GM19238 (cell line): Measurements from ENCODE around the gene MTTP.

ENCODE experiments used
- DNase-seq: peaks from one replicate; pipeline ENCODE4 v3.0.0; 2011; ENCODE audit warnings: low spot score; ENCODE audit not compliant: insufficient read length

Gene MTTP

DNA sequence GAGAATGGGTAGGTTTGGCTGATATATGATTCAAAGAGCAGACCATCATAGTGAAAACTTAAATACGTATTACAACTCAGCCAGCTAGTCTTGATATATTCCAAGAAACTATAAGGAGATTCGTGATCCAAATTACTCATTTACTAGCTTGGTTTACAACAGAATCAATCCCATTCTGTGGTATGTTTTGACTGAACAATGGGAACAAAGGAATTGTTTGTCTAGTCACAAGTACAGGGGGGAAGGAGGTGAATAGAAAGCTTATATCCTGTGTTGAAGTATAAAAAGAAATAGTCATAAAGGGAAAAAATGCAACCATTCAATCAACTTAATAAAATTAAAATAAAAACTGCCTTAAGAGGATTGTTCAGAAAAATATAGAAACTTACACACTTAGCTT, 66.1 kb downstream of the MTTP start:
- no peak for DNase-seq

DNA sequence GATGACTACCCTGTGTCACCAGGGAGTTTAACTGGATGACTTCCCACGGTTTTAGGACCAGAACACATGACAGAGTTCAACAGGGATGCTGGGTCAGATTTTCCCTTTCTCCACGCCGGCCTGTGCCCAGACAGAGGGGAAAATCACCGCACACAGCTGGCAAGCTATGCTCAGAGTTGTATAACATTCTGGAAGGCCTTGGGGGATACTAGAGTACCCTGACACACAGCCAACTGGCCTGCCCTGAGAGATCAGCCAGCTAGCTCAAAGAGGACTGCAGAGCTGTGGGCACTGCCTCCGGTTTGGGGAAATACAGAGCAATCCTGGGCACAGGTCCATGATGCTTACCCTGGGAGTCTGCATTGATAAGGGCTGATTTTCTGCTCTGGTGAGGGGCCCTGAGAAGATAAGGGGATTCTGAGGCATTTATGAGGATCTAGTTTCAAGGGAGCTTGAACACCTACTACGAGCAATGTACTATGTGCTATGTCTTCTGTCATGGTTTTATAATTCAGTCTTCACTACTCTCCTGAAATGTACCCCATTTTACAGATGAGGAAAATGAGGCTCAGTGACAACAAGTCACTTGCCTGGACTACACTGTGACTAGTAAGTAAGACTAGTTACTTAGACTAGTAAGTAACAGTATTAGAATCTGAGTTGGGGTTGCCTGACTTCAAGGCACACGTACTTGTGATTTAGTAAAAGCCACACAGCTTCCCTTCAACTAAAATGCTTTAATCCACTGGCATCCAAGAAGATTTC, 68.3 kb downstream of the MTTP start:
- DNase-seq = no peak

DNA sequence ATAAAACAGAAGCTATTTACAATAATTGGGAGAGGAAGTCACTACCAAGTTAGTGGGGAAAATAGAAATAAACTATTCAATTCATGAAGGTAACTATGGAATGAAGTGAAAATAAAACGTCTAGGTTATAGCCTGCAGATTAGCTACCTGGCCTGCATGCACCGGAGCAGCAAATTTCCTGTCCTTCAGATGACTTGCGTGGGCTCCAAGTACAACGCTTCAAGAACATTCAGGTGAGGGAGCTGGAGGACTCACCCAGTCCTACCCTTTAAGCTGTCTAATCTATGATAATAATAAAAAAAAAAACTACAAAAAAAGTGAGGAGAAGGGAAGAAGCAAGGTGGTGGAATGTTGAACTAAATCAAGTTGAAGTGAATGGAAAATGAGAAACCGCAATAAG, 69.8 kb downstream of the MTTP start:
- DNase-seq = no peak

DNA sequence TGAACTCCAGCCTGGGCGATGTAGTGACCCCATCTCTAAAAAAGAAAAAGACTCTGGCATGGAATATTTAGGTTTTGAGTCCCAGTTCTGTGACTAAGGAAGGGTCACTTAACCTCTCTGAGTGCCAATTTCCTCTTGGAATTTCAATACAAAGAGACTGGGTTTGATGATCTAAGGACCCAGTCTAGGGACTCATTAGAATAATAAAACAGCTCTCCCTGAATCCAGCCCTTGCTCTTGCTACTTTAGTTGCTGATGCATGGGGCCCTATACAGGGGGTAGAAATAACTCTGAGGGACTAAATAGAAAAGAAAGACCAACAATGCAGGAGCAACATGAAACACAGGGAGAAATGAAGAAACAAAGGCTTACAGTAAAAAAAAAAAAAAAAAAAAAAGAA, 70.4 kb downstream of the MTTP start:
- DNase-seq = no peak

DNA sequence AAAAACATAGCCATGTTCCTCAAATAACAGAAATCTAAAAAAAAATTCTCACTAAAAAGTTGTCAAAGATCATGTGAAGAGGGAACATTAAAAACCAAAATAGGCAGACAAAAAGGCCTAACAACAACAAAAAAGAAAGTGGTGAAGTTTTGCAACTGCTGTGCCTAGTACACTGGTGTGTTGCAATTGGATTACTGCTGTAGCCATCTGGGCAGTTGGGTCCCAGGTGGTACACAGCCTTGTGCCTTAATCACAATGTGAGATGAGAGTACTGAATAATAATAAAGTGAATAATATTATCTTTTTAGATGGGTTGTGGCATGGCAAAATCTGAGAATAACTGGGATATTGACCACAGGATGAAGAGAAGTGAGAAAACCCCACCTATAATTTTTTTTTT, 71.0 kb downstream of the MTTP start:
- no peak for DNase-seq

DNA sequence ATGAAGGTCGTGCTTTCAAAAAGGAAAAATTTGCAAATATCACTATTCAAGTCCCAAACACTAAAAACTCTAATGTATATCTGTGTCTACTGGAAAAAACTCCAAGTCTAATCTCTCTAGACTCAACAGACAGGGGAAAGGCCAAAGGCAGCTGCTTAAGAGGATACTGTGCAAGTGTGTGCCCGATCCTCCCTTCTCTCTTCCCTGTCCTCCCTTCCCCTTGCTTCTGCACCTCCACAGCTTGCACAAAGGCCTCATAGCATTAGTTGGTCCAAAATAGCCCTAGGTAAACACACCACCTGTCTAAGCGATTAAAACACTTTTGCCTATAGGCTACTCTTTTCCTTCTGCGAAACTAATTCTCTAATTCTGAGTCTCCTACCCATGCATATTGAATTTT, 72.4 kb downstream of the MTTP start:
- DNase-seq = no peak

DNA sequence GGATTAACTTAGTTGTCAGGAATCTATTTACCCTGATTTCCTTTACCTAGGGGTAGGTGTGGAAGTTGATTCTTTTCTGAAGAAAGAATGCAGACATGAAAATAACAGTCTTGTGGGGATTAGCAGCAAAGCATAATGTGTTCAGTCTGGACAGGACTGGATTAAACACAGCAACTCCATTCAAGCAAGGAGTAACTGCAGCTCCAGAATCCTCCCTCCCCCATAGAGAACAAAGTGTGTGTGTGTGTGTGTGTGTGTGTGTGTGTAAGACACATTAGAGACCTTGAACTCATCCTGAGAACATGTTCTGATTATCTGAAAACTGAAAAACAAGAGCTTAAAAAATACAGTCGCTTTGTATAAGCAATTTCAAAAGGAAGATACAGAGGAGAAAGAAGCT, 73.7 kb downstream of the MTTP start:
- no peak for DNase-seq

DNA sequence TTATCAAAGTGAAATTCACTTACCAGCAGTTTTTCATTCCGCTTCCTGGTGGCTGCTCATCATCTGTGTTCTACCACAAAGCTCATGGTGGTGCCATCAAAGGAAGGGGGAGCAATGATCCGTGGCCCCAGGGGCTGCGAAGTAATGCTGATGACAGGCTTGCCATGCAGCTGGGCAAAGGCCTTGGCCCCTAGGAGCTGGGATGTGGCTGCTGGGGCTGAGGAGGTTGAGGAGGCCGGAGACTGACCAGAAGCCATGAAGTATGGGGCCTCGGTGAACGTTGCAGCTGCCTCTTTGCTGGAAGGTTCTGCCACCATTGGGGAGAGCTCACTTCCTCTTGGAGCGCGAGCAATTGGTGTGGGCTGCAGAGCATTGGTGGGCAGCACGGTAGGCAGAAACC, 74.6 kb downstream of the MTTP start:
- no peak for DNase-seq

DNA sequence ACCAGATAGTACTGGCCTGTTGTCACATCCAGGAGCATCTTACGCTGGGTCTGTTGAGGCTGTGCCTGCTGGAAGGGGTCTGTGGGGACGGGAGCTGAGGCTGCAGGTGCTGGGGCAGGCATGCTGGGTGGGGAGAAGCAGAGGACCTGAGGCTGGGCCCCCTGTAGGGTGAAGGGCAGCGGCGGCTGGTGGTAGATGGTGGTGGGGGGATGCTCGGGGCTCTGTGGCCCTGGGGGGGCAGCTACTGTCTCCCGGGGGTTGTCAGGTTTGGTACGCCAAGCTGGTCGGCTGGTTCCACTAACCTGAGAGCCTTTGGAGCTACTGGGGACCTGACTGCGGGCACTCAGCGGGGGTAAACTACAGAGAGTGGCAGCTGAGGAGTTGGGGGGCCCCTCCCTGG, 75.2 kb downstream of the MTTP start:
- DNase-seq = no peak

DNA sequence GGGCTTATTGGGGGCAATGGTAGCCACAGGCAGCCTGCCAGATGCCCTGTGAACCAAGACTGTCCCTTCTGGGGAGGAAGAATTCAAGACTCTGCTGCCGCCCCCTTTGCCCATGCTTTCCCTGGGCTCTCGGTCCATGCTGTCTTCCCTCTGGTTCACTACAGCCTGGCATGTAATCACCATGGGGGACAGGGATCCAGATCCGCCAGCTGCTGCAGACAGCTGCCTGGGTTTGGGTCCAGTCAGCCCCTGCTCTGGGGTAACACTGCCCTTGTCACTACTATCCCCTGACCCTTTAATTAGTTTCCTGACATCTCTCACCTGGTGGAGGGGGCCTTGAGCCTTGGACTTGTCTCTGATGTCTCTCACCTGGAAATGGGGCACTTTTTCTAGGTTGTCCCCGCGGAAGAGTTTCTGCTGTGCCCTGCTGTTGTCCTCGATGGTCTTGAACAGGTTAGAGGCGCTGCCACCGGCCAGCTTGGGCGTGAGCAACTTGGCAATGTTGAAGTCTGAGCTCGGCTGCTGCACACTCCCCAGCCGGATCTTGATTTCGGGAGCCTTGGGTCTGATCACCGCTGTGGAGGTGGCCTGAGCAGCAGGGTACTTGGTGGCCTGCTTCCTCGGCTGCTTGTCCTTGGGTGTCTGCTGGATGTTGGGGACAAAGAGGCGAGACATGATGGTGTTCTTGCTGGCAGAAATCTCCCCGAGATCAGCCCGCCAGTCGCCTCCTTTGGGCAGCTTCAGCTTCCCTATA, 76.6 kb downstream of the MTTP start:
- no peak for DNase-seq

DNA sequence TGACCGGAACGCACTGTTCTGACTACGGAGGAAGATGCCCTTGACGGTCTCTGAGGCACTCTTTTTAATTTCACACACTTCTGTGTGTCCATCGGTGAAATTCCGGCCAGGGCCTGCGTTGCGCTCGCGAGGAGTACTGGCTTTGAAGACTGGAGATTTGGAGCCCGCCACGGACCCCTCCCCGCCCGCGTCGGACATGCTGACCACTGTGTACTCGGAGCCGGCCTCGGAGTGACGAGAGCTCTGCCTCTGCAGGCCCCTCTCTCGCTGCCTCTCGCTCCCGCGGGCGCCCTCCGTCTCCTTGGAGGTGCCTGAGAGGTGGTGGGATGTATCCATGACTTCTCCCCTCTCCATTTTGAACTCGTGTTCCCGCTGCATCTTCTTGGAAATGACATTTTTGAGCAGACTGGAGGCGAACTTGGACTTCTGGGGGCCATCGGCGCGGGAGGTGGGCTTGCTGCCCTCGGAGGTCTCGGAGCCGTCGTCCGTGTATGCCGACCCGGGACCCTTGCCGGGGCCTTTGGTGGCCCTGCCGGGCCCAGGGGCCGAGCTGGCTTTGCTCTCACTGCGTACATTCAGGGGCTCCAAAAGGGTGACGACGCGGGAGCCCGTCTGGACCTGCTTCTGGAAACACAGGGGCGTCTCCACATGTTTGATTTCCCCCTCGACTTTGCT, 77.3 kb downstream of the MTTP start:
- no peak for DNase-seq

DNA sequence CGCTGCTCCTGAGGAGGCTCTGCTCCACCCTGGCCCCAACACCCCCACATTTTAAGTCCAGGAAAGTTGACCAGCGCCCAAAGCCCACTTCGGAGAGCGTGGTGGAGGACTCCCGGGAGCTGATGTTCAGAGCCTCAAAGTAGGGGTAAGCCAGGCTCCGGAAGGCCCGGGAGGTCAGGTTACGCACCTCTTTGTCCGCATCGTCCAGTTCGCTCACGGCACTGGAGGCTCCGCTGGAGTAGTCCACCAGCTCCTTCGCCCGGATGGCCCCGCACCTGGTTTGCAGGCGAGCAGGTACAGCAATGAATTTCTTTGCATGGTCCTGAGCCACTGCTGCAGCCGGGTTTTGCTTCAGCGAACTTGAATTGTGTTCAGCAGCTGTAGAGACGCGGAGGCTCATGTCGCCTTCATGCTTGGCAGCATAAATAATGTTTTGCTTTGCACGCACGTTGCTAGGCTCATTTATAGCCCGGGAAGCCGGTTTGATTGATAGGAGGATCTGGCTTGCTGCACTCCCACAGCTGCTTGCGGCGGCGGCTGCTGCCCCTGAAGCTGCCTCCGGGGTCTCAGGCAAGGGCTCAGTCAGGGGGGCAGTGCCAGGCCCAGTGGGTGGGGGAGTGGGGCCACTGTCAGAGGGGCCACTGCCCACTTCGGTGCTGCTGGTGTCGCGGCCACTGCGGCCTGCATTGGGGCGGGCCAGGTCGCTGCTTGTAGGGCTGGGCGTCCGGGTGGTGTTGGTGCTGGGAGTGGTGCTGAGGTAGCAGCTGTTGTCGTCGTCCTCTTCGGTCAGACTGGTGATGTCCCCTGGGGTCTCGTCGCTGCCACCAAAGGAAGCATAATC, 78.2 kb downstream of the MTTP start:
- no peak for DNase-seq

DNA sequence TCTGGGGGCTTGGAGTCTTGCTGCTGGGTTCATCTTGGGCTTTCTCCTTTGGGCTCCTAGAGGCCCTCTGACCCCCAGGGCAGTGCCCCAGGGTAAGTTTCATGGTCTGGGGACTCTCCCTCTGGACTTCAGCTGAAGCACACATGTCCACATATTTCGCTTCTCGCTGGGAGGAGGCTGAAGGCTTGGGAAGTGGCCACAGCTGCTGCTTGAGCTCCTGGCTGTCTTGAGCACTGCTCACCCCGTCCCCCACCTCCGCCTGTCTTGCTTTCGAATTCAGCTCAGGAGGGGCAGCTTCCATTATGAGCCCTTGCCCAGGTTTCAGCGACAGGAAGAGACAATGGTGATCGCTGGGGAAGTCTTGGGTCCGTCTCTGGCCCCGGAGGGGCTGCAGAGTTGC, 79.3 kb downstream of the MTTP start:
- no peak for DNase-seq

DNA sequence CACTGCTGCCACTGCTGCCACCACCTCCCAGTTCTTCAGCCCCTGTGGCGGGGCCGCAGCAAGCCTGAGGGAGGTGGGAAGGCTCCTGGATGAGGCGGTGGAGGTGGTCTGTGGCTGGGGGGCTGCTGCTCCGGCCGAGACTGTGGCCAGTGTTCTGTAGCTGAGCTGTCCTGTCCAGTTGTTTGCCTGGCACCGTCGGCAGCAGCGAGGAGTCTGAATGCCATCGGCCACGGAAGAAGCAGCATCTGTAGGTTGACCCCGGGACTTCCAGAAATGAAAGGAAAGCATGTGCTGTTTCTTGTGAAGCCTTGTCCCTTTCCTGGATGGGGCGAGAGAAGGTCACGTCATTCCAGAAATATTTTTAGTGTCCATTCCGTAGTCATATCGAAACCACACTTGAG, 79.7 kb downstream of the MTTP start:
- DNase-seq = no peak

DNA sequence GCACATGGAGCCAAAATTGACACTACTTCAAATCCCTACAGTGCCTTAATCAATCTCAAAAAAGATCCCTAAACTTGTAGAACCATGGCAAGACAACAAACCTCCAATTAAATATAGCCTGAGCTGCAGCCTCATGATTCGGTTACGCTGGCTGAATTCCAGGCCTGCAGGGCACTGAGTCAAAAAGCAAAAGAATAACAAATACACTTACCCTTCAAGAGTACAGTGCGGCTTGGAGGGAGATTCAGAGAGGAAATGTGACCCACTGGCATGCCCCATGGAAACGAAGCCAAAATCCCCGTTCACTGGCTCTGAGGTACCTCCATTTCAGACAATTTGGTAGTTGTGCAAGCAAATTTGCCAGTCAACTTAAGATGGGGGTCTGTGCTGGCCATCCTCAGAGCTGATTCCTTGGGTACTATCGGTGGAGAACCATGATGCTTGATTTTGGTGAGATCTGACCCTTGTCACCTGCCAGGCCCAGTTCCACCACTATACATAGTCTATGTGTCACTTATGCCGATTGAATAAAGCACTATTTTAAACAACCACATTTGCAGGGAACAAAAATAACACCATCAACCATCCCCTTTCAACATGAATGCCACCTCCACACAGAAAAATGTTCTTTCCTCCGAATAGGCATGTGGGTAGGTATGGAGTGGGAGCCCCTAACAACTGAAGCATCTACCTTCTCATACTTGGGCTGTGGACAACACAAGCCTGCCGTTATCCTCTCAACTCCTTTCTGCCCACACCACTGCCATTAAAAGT, 80.9 kb downstream of the MTTP start:
- no peak for DNase-seq

DNA sequence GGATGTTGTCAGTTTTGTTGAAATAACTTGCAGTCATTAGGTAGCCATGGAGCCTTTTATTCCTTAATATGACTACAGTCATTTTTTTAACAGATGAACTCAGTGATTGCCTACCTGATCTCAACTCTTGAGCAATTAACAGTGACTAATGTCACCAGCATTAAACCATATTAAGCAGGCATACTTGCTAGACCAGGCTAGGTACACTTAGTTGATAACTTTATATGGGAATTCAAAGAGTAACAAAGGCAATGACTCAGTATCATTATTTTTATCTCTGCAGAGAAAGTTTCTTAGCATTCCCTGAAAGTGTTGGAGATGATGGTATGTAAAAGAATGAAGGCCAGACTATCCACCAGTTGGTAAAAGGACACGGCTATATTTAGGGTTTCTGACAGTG, 83.2 kb downstream of the MTTP start, which contains the start of gene C4orf54:
Gene C4orf54, minus strand, starts transcription at position 31 of the 400 bp plus-strand sequence. CDS start 3,180 bp downstream, outside the sequence.
- no peak for DNase-seq

DNA sequence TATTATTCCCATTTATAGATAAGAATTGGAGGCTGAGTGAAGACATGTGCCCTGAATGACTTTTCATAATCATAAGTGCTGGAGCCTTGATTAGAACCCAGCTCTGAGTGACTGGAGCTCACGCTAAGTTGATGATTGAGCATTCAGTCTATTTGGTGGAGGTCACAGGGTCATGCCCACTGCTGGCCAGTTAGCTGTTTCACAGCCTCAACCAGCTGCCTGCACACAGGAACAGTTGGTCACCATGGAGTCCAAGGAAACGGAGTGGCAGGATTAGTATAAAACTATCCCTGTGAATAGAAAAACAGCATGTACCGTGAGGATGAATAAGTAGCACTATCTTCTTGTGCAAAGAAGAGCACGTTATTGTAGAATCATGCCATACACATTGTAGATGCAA, 84.0 kb downstream of the MTTP start:
- no peak for DNase-seq

DNA sequence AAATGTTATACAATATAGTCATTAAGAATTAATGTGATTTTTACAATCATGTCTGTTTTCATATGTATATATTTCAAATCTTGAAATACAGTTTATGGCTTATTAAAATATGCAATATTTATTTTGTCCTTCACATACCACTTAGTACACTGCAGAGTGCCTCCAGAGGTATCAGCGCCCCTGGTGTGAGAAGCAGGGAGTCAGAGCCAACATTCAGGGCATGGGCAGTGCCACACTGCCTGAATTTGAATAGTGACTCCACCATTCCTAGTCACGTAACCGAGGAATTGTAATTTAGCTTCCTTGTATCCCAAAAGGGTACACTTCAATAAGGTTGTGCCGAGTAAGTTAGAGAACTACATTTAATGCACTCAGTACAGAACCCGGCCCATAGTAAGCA, 87.3 kb downstream of the MTTP start:
- DNase-seq = no peak

DNA sequence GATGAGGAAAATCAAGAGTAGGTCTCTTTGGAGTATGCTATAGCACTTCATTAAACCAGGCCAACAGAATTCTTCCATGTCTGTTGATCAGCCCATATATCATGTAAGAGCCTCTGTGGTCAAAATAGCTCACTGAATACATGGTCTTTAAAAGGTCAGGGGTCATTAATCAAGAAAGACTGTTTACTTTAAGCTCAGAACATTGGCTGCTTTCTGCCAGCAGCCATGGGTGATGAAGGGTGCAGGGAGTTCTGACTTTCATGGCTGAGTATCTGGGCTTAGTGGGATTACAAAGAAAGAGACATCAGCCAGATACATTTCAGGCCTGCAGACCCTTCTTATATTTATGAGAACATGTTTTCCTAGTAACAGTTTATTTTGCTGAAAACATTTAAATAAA, 90.1 kb downstream of the MTTP start:
- no peak for DNase-seq

DNA sequence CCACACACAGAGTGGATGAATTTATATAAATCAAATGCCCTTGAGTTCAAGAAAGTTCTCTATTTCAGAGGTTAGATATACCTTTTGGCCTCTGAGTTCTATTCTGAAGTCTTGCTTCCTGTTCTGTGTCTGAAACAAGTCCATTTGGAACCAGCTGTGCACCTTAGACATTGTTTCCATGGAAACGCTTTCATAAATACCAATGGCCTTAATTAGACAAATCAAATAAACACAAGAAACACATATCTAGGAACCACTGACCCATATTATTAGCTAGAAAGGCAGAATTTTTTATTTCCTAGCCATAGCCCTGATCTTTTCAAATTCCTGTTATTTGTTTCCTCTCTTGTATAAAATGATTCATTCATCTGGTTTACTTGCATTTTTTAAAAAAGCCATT, 91.4 kb downstream of the MTTP start:
- DNase-seq = no peak

DNA sequence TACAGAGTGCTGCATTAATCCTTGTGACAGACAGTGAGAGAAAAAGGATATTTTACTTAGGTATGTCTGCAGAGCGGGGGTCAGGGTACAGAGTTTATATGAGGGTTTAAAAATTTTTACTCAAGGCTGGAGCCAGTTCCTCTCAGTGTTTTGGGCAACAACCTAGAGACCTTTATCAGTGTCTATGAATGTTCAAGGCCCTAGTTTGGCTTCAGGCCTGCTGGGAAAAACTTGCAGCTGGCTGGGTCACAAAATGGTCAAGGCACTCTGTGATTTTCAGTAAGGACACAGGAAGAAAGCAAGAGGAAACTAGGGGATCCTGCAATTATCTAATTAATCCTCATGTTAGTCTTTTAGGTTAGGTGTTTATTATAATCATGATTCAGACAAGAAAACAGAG, 93.8 kb downstream of the MTTP start:
- no peak for DNase-seq
